Ammon's horn (tissue), 1 donor: ENCODE data around the gene ACP6.
"Not testable (repeated sequence)": the region's sequence is repeated elsewhere in the genome, so short reads cannot be mapped to it uniquely, and the experiment has no call there.

Source experiments
- DNase-seq: peaks from one replicate; pipeline ENCODE4 v3.0.0-alpha.2; 2016; ENCODE audit warnings: low spot score

Gene ACP6

DNA sequence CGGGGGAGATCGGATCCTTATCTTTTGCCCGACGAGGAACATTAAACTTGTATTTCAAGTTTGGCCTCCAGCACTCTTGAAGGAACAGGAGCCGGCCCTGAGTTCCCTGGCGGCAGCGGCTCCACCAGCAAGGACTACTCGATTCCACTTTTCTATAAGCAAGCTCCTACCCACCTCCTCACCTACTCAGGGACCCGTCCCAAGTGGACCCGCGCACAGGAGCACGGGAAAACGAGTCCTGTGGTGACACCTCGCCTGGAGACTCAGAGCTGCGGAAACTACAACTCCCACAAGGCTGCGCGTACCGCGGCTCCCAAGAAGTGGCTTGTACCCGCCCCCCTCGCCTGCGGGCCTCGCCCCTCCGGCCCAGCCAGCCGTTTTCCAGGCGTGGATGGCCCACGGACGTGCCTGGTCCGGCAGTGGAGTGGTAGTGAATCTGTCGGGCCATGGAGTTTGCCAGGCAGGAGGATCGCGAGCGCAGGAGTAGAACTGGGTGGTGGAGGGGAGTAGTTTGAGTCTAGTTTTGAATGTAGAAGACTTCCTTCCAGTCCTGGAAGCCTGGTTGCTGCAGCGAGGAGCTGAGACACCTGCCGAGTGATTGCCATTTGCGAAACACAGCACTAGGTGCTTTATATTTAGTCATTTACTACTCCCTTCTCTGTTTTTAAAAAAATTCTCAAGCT is at the start of gene ACP6:
TSS of gene ACP6 (minus strand) at position 206 of the 683 bp plus-strand sequence. CDS start 476 bp downstream, outside the sequence.
- DNase-seq, result peak; percentile 98

DNA sequence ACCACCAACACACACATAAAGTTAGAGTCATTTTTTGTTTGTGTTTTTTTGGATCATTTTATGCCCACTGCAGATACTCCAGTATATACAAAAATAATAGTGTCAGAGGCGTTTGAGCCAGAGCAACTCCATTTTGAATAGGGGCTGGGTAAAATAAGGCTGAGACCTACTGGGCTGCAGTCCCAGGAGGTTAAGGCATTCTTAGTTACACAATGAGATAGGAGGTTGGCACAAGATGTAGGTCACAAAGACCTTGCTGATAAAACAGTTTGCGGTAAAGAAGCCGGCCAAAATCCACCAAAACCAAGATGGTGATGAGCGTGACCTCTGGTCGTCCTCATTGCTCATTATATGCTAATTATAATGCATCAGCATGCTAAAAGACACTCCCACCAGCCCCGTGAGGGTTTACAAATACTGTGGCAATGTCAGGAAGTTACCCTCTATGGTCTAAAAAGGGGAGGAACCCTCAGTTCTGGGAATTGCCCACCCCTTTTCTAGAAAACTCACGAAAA is 49.4 kb upstream of the ACP6 start:
- no peak for DNase-seq

DNA sequence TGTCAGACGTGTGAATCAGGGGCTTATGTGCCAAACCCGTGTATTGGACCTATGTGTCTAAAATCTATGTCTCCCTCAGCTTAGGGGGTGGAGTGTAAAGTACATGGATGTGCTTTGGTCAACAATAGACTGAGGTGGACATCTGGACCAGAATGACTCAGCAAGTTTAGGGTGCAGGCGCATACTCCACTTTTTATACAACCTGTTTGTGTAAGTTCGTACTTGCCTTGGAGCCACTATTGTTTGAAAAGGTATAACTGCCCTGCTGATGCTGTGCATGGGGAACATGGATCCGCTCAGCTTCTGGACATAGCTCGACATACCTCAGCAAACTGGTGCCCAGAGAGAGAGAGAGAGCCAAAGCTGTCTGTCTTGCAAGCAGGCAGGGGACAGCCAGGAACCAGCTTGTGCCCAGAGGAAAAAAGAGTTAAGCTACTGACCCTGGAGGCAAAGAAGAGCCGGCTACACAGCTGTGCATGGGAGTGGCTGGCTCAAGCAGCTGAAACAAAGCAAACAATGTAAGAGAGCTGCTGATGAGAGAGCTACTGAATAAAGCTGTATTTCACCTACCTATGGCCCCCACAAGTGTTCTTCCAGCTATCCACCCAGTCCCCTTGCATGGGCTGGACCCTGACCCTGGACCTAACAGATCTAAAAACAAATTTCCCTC is 48.8 kb upstream of the ACP6 start:
- DNase-seq, result no peak

DNA sequence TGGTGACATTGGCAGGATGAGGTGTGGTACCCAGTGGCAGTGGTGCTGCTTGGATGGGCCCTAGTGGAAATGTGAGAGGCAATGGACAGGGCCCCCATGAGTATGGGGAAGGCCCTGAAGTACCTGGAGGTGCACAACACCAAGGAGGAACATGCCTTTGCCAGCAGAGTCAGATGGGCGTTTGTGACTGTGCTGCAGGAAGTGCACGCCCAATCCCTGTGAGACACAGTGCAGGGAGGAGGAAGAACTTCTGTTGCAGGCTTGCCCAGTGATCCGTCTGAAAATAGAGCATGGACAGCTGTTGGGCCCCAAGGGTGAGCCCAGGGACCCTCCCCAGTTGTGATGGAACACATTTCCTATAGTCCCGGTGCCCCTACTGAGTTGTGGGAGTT is 47.4 kb upstream of the ACP6 start:
- DNase-seq, result no peak

DNA sequence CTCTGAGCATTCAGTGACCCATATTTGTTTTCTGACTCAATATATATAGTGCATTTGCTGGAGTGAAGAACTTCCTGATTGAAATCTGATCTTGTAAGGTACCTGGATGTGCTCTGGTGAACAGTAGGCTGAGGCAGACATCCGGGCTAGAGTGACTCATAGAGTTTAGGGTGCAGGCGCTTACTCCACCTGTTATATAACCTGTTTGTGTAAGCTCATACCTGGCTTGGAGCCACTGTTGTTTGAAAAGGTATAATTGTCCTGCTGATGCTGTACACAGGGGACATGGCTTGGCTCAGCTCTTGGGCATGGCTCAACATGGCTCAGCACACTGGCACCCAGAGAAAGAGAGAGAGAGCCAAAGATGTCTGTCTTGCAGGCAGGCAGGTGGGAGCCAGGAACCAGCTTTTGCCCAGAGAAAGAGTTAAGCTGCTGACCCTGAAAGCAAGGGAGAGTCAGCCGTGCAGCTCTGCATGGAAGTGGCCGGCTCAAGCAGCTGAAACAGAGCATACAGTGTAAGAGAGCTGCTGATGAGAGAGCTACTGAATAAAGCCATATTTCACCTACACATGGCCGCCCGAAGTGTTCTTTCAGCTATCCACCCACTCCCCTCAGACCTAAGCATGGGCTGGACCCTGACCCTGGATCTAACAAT is 46.9 kb upstream of the ACP6 start:
- DNase-seq, result no peak

DNA sequence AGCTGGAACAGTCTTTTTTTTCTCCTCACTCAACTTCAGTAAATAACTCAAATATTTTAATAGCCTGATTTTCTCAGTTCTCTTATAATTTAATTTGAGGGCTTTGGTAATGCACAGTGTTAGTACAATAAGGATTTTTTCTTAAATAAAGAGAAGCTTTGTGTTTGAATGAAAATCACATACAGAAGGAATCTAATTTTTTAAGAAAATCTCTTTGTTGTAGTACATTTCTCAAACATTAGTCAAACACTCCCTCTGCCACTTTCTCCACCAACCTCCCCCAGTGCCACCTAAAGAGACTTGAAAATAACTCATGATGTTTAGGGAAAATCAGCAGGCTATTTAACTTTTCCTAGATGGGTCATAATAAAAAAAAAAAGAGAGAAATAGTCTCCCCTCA is 42.3 kb upstream of the ACP6 start:
- no peak for DNase-seq

DNA sequence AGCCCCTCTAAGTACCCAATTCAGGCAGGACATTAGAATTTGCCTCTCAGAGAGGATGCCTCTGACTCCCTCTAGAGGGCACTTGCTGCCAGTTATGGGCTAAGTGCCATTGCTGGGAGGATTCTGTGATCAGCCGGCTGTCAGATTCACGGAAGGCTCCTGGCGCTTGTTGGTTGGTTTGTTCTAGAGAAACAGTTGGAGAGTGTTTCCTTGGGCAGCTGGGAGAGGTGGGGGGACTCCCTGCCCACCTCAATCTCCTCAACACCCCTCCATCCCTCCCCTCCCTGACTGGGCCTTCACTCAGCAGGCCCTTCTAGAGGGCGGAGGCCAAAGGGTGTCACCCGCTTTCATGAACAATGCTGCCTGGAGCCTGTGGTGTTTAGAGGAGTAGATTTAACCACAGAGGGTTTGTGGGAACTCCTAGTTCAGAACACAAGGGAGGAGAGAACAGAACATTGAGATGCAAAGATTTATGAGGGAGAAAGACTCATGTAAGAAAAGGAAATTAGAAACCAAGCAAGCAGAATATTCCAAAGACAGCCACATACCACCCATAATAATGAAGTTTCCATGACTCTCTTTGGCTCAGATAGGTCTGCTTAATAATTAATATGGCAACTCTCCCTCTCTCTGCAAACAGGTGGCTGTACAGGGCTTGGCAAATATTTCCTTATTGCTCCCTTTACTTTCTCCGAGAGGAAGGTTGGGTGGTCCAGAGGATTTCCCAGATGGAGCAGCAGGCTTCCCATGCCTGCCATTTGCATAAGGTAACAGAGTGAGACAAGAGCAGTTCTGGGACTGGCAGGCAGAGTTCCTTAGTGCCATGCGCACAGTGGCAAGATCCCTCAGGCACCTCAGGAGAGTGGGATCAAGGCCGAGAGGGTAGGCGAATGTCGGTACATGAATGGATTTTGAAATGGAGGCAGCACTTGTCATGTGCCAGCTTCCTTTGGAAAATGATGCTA is 30.0 kb upstream of the ACP6 start:
- DNase-seq, result peak; percentile 84

DNA sequence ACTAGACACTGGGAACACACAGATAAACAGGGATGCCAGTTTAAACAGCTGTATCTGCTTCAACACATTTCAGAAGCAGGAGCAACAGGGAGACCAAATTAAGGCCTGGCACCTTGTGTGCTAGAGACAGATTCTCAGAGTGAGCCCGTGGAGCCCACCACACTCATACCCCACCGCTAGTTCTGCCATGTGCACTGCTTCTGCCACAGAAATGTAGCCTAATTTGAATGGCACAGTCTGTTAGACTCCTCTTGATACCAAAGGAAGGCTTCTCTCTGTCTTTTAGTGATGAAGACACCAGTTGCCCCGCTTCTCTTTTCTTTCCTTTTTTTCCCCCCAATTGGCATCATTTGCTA is 29.3 kb upstream of the ACP6 start:
- DNase-seq, result no peak

DNA sequence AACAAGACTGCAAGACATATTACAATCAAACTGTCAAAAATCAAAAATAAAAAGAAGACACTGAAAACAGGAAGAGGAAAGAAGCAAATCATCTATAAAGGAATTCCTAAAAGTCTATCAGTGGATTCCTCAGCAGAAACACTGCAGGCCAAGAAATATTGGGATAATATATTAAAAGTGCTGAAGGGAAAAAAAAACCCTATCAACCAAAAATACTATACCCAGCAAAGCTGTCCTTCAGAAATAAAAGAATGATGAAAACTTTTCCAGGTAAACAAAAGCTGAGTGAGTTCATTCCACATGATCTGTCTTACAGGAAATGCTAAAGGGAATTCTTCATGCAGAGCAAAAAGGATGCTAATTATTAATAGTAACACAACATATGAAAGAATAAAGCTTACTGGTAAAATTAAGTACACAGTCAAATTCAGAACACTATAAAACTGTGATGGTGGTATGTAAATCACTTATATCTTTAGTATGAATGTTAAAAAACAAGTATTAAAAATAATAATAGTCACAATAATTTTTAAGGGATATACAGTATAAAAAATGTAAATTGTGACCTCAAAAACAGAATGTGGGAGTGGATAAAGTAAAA is 12.9 kb upstream of the ACP6 start:
- DNase-seq, result no peak

DNA sequence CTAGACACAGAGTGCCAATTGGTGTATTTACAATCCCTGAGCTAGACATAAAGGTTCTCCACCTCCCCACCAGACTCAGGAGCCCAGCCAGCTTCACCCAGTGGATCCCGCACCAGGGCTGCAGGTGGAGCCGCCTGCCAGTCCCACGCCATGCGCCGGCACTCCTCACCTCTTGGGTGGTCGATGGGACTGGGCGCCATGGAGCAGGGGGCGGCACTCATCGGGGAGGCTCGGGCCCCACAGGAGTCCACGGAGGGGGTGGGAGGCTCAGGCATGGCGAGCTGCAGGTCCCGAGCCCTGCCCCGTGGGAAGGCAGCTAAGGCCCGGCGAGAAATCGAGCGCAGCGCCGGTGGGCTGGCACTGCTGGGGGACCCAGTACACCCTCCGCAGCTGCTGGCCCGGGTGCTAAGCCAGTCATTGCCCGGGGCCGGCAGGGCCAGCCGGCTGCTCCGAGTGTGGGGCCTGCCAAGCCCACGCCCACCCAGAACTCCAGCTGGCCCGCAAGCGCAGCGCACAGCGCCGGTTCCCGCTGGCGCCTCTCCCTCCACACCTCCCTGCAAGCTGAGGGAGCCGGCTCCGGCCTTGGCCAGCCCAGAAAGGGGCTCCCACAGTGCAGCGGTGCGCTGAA is 10.4 kb upstream of the ACP6 start:
- not testable (repeated sequence) for DNase-seq

DNA sequence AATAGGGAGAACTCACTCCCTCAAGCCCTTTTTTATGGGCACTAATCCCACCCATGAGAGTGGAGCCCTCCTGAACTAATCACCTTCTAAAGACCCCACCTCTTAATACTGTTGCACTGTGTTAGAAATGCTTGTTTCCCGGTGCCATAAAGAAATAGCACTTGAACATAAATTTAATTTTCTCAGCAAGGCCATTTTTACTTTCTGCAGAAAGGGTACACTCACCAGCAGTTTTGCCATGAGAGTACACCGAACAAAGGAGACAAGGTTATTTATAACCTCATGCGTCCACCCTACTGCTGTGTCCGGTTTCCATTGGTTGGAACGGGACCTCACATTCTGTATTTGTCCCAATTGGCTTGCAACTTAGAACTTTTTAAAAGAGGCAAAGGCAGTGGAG is 7.4 kb upstream of the ACP6 start:
- DNase-seq, result not testable (repeated sequence)

DNA sequence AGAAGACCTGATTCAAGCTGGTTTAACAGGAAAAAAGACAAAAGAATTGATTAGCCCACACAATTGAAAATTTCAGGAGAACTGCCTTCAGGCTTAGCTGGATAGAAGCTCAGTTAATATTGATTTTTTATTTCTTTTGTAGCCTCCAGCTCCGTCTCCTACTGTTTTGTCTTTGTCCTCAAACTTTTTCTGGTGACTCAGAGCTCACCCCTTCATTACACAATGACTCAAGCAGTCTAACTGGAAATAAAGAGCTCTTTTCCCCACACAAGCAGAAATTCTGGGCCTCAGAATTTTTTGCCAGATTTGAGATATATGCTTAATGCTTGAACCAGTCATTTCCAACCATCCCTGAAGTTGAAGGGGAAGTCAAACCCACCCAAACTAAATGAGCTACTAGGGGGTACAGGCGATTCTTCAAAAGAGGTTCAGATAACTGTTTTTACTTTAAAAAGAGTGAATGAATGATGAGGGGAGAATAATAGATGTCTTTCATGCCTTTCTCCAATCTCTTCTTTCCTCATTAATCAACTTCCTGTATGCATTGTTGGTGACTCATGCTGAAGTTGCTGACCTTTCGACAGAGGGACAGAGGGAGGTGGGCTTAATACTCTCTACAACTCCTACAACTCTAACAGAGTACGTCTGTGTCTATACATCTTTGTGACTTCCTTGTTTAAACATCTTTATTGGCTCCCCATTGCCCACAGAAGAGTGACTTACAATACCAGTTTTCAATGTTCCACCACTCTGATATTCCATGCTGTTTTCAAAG is 6.2 kb upstream of the ACP6 start:
- no peak for DNase-seq

DNA sequence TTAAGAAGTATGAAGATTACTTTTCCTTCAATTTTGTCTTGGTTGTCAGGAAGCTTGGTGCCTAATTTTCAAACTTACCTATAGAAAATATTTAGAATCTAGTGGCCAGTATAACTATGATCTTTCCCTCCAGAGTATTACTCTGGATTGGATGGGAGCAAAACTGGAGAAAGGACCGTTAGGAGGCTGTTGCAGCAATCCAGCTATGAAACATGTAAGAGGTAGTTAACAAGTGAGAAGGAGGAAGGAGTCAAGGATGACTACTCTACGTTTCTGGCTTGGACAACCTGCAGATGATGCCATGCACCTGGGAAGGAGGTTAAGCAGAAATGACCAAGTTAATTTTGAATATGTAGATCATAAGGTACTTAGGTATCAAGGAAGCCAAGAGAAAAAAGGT is 3.5 kb upstream of the ACP6 start:
- no peak for DNase-seq

DNA sequence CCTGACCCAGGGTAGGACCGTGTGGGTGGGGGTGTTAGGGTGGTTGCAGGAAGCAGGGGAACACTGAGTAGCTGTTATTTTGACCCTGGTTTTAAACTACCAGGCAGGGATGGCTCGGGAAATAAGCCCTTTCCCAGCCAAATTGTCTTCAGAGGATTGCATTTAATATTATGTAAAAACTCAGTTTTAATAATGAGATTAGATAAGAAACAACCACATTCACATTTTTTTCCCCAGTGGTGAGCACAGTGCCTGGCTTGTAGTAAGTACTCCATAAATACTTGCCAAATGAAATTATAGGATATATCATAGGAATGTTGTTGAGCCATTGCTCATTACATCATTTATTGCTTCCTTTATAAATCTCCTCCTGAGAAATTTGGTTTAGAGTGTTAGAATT is 3.1 kb upstream of the ACP6 start:
- no peak for DNase-seq

DNA sequence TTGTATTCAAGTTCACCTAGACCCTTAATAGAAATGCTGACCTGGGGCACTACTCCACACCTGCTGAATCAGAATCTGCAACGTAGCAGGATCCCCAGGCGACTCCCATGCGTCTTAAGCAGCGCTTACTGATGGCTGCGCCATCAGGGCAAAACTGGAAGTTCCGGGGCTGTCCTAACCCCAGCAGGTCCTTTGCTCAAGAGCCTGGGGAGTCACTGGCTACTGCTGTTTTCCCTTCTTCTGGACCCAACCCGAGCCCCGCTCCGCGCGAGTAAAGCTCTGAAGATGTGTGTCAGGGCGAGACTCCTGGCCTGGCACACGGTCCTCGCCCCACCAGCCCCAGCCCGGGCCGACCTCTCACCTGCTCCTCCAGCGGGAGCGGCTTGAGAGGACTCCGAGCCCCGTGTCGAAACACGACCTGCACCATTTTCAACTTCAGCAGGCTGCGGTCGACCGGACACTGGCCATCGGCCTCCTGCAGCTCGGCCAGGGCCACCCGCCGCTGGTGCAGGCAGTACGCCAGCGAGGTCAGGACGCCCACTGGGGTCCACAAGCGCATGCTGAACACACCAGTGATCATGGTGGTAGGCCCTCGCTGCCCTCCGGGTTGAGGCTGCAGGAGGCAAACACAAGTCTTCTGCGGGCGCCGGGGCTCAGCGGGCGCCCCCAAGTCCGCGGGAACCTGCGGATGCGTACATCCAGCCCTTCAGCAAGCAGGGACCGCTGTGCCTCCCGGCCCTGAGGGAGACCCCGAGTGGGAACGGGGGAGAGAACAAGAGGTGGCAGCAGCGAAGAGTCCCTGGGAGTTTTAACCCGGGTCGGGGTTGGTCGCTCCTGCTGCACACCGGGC is 630 bp downstream of the ACP6 start:
- DNase-seq, result peak; percentile 64

DNA sequence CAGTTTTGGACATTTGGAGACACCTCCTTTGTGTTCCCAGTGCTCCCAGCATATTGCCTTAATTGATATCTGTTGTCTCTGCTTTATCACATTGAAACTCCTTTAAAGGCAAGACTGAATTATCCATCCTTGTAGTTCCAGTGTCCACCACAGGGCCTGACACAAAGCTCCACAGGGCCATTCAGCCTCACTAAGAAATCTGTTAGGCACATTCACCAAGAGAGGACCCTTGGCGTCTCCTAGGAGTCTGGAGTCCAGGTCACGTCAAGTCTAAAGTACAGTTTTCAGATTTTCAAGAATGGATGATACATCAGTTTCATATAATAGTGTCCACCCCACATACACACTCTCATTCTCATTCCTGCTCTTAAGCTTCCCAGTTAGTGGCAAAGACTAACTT is 4.8 kb downstream of the ACP6 start:
- DNase-seq, result no peak

DNA sequence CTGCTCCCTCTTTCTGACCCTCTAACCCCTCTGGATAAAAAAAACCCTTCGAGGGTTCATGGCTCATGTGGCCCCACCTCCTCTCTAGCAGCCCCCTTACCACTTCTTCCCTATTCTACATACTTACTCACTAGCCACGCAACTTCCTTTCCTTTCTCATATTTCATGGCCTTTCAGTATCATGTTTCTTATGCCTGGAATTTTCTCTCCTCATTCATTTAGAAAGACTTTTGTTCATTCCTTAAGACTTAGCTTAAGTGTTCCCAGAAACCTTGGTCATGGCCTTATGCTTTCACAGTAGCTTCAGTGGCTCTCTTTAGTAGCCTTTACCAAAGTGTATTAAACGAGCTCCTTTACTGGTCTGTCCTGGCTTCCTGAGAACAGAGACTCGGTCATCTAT is 6.1 kb downstream of the ACP6 start:
- DNase-seq, result no peak

DNA sequence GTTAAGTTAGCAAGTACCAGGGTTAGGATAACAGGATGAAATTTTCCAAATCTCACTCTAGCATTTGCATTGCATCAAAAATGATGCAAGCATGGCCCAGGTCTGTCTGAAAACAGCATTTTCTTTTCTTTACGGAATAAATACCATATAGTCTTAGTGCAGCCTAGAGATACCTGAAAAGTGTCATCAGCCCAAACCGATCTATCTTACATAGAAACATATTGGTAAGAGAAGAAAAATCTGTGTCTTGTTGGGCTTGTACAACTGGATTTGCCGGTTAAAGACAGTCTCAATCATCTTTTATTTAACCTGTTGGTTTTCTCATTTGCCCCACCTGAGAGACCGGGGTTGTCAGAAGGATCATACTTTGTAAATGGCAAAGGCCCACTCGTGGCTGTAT is 15.8 kb downstream of the ACP6 start:
- DNase-seq, result no peak

DNA sequence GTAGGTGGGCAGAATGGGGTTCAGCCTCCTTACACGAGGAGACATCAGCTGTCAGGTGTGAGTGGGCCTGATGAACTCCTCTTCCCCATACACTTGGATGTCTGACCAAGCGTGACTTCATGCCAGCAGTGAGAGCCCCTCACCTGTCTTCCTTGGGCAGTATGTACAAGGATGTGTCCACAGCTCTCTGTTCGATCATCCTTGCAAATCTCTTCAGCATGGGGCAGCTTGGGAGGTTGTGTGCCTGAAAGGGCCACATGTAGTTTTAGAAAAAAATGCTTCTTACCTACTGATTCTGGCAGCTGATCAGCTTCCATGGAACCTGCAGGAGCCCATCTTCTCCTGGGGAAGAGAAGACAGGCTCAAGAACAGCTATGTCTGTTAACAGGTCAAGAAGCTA is 18.0 kb downstream of the ACP6 start:
- DNase-seq, result no peak

DNA sequence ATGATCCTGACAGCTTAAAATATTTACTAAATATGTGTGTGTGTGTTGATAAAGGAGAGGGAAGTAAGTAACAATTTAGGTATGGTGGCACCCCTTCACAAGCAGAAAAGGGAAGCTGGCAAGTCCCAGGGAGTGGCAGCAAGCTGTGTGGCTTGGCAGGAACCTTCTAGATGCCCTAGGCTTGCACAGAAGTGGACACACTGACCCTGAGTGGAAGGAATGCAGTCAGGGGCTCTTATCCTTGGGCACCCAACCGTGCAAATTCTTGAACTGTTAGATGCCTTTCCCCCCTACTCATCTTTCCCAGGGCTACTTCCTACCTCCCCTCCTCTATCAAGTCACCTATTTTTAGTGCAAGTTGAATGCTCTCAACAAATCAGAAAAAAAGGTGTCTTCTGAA is 18.9 kb downstream of the ACP6 start:
- no peak for DNase-seq
